GM19467 (cell line): ENCODE measurements around the gene NATD1.

ENCODE experiments used
- ATAC-seq: cut with Tn5 transposase; IDR thresholded peaks from one replicate; pipeline ENCODE4 v1.9.1; 2021; ENCODE audit warnings: mild to moderate bottlenecking, moderate library complexity; ENCODE audit not compliant: unreplicated experiment

Gene NATD1

DNA sequence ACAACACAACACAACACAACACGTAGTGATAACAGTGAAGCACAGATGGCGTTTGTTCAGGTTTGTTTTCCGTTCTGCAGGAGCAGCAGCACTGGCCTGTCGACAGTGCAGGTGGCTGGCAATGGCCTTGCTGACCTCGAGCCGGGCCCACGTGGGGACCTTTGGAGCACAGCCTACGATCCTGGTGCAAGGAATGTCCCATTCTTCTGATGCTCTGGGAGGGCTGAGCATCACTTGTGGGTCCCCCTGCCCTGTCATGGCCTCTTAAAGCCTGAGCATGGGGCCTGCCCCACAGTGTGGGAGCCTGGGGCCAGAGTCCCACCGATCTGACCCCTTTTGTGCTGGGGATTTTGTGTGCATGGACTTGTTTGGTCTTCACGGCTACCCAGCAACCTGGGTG lies 38.1 kb upstream of the NATD1 start:
- no peak for ATAC-seq

DNA sequence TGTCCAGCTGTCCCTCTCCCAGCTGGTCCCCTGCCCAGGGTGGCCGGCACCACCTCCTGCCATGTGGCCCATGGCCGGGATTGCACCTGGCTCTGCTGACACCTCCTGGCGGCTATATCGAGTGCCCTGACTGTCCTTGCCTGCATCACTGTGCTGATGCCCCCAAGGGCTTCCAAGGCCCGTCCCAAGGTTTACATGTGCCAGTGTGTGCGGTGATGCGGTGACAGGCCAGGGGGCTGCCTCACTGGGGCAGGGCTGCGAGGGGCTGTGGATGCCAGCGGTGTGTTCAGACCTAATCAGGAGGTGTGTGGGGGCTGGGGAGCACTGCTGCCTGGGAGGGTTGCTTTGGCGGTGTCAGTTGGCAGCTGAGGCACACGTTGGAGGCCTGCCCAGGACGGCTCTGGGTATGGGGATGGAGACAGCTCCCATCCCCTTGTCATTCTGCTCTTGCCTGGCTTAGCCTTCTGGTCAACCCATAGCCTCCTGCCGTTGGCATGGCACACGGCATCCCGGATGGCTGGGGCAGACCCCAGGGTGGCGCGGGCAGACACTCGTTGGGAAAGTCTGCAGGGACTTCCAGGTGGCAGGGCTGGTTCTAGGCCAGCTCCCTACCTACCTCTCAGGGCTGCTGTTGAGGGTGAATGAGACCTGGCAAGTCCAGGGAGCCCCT lies 36.8 kb upstream of the NATD1 start:
- ATAC-seq: no peak

- ATAC-seq: no peak
Measured at GRCh38 chr17:21289175-21289901, 36.1 kb upstream of the NATD1 start.

- ATAC-seq: peak; percentile 18
Measured at GRCh38 chr17:21288571-21289017, 35.4 kb upstream of the NATD1 start.

GRCh38 chr17:21287703-21288449 lies 34.7 kb upstream of the NATD1 start:
- ATAC-seq: peak; percentile 29

DNA sequence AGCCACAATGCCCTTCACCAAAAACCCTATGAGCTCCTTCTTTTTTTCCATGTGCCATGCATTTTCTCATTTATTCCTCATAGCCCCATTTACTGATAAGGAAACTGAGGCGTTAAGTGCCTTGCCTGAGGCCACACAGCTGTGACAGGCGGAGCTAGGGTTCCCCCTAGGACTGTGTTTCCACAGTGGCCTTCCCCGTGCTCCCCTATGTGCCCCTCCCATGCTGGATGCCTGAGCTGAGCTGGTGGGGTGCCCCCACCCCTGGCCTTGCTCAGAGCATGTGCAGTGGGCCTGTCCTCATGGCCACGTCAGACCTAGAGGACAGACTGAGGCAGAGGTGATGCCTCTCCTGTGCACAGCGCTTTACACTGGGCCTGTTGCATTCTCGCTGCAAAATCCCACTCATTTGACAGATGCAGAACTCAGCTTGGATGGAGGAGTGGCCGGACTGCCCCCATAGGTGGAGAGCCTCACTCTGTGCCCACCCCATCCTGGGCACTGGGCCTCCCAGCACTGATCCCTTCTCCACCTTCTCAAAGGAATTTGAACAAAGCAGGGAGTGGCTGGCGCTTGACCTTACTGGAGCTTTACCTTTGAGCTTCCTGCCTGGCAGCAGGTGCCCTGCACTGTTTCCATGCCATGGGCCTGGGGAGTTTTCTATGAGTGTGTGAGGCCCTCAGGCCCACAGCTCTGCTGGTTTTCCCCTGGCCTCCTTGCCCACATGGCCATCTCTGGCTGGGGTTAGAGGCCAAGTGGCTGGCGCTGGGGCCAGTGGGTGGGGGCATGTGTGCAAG lies 33.9 kb upstream of the NATD1 start:
- ATAC-seq: no peak

DNA sequence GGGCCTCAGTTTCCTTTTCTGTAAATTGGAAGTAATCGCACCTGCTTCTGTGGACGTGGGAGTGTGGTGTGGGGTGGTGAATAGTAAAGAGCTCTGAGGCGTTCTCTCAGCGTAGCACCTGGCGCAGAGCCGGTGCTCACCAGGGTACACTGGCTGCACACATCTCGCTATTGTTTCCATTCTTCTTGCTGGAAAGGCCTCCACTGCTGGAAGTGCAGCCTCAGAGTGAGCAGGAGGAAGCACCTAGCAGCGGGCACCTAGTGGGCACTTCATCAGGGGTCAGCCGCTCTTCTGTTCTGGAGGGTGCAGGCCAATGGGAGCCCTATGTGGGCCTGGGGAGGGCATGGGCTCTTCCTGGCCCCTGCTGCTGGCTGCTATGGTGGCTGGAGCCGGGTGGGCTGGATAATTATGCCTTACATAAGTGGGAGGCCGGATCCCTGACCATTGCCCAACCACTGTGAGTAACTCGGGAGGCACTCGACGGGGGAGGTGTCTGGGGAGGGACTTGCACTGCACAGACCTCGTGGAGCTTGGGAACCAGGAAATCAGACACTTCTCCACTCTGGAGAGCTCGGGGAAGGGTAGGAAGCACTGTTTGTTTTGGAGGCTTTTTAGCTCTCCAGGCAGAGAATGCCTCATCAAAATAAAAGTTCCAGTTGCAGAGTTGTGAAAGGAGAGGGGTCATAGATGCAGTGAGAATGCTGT lies 33.0 kb upstream of the NATD1 start:
- no peak for ATAC-seq

- no peak for ATAC-seq
Measured at GRCh38 chr17:21285164-21286065, 32.2 kb upstream of the NATD1 start.

DNA sequence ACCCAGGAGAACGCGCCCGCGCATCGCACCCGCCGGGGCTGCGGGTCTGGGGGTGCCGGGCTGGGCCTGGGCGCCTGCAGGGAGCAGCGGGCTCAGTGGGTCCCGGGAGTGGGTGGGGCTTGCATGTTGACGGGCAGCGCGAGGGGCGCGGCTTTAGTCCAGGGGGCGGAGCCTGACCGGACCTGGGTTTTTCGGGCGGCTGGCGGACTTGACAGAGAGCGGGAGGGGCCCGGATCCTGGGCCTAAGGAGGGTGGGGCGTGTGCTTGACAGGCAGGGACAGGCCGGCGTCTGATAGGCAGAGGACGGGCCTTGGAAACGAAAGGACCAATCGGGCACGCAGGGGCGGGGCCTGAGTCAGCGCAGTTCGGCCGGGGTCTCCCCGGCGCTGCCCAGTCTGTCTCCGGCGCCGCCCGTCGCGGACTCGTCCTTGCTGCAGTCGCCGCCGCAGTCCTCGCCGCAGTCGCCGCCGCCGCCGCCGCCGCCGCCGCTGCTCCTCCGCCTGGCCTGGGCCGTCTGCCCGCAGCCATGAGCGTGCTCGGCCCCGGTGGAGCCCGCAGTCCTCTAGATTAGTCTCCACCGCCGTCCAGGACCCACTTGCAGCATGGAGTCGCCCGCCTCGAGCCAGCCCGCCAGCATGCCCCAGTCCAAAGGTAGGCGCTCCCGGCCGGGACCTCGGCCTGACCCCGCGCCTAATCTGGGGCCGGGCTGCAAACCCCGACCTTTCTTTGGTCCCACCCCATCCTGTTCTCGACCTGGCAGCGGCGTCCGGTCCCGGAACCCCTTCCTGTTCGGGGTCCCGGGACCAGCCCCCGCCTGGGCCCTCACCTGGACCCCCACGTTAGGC lies 31.3 kb upstream of the NATD1 start, which contains the start of gene MAP2K3:
Gene MAP2K3, plus strand, starts transcription at position 393 of the 845 bp plus-strand sequence. Its CDS starts 210 bp downstream, at position 603.
- ATAC-seq: peak; percentile 73

GRCh38 chr17:21283482-21284318 lies 30.5 kb upstream of the NATD1 start:
- peak; percentile 0 for ATAC-seq

- ATAC-seq: no peak
Measured at GRCh38 chr17:21282850-21283249, 29.6 kb upstream of the NATD1 start.

- no peak for ATAC-seq
Measured at GRCh38 chr17:21282231-21282630, 29.0 kb upstream of the NATD1 start.

DNA sequence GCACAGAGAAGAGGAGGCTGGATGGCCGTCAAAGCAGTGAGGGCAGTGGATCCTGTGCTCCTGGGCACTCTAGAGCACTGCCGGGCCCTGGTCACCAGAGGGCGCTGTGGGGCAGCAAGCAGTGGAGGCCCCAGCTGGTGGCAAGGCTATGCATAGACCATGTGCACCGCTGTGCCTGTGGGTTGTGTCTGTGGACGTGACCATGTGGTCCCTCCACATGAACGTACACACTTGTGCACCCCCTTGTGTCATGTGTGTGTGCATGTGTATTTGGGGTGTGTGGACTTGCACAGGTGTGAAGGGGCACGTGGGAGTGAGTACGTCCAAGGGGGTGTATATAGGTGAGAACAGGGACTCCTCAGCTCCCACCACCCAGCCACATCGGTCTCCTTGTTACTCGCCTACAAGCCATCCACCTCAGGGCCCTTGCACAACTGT lies 26.9 kb upstream of the NATD1 start:
- ATAC-seq: peak; percentile 31

DNA sequence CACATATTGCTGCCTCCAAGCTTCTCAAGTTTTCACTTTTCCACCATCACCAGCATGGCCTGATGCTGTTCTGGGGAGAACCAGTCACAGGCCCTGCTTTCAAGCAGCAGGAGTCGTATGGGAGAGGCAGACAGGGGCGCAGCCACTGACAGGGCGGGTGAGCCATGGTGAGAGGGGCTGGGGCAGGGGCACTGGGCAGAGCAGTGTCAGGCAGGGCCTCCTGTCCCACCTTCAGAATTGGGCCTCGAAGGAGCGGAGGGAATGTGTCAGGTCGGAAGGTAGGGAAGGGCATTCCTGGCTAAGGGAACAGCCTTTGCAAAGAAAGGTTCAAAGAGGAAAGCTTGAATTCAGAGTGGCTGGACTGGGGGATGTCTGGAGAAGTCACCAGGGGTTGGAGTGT lies 26.4 kb upstream of the NATD1 start:
- no peak for ATAC-seq

GRCh38 chr17:21279198-21279535 lies 26.0 kb upstream of the NATD1 start:
- no peak for ATAC-seq

DNA sequence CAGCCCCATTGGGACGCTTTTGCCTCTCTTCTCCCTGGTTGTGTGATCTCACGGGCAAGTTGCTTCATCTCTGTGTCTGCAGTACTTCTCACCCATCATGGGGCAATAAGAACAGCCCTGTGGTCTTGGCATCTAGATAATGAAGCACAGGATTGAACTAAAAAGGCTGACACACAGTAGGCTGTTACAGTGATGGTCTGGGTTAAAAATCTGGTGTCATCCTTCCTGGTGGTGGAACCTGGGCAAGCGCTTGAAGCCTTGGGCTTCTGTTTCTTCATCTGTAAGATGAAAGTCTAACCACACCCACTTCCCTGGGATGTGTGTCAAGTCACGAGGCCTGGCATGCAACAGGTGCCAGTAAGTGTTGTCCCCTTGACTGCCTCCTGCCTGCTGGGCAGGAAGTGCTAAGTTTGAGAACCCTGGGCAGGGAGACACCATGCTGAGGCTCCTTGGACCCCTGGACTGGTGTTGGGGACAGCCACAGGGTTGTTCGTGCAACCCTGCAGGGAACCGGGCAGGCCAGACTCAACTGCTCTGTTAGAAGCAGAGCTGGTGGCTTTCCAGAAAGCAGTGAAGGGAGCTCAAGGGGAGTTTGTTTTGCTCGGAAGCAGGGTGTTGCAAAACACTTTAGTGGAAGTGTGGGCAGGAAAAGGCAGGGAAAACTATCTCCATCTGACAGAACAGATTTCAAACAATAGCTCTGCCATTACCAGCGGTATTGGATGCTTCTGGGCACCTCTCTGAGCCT lies 25.4 kb upstream of the NATD1 start:
- ATAC-seq: no peak

GRCh38 chr17:21277332-21277731 lies 24.1 kb upstream of the NATD1 start:
- no peak for ATAC-seq
